ENCODE data around the gene SLCO1C1.

- no peak for TF ChIP-seq CTCF (IDR thresholded peaks at IDR 0.05)
- no peak for TF ChIP-seq EZH2 (IDR thresholded peaks at IDR 0.05; ENCODE audit: borderline replicate concordance, insufficient read depth, low read depth, low read length, poor library complexity, severe bottlenecking)
Observed at GRCh38 chr12:20681334-20681733, 13.8 kb upstream of the SLCO1C1 start.

All from B cell (primary cell).